GM23338 (cell line): Measurements from ENCODE around the gene MGAT4B. TPM values are rescaled to one million over a fixed set of nuclear protein-coding genes. Genes with fewer than 3 reads are reported as not detected.

ENCODE experiments used
- ATAC-seq: fragments of 200-7000 bp; cut with Tn5 transposase; 3 replicates; pipeline ENCODE4 v1.9.1; 2020
- DNase-seq: peaks from one replicate; pipeline ENCODE4 v3.0.0-alpha.2; 2015; ENCODE audit warnings: low spot score
- H2AFZ ChIP-seq: fragments of 200-600 bp; sonication (generic); 2 replicates; pipeline ENCODE4 v1.8.0; 2016; ENCODE audit warnings: antibody characterized with exemption, mild to moderate bottlenecking, moderate library complexity
- H3F3A ChIP-seq: fragments of 200-600 bp; sonication (generic); replicated peaks from 2 replicates; pipeline ENCODE4 v1.8.0; 2017; ENCODE audit warnings: antibody characterized with exemption, mixed run types, low read depth
- H3K27ac ChIP-seq: fragments of 200-600 bp; sonication (generic); 2 replicates; pipeline ENCODE4 v1.6.1; 2016; ENCODE audit warnings: low read depth
- H3K27me3 ChIP-seq: fragments of 200-600 bp; sonication (generic); 2 replicates; pipeline ENCODE4 v1.8.0; 2016; ENCODE audit warnings: mild to moderate bottlenecking, mixed run types, moderate library complexity; ENCODE audit not compliant: insufficient read depth
- H3K36me3 ChIP-seq: fragments of 200-600 bp; sonication (generic); 2 replicates; pipeline ENCODE4 v1.8.0; 2016; ENCODE audit warnings: mild to moderate bottlenecking; ENCODE audit not compliant: insufficient read depth
- H3K4me1 ChIP-seq: fragments of 200-600 bp; sonication (generic); 2 replicates; pipeline ENCODE4 v1.8.0; 2016; ENCODE audit warnings: mild to moderate bottlenecking, moderate library complexity; ENCODE audit not compliant: insufficient read depth
- H3K4me2 ChIP-seq: fragments of 200-600 bp; sonication (generic); 2 replicates; pipeline ENCODE4 v1.7.1; 2017; ENCODE audit warnings: mixed run types
- H3K4me3 ChIP-seq: fragments of 200-600 bp; sonication (generic); 2 replicates; pipeline ENCODE4 v1.6.1; 2016; ENCODE audit warnings: mixed run types
- H3K79me2 ChIP-seq: fragments of 200-600 bp; sonication (generic); replicated peaks from 2 replicates; pipeline ENCODE4 v1.8.0; 2017; ENCODE audit warnings: mild to moderate bottlenecking; ENCODE audit not compliant: insufficient read depth
- H3K9me2 ChIP-seq: fragments of 200-600 bp; sonication (generic); 2 replicates; pipeline ENCODE4 v1.8.0; 2017; ENCODE audit not compliant: insufficient read depth
- H4K20me1 ChIP-seq: fragments of 200-600 bp; sonication (generic); replicated peaks from 2 replicates; pipeline ENCODE4 v1.8.0; 2017; ENCODE audit warnings: mild to moderate bottlenecking; ENCODE audit not compliant: insufficient read depth
- H3K27ac Mint-ChIP-seq: 2 replicates; pipeline ENCODE4 v1.8.0; 2020; ENCODE audit warnings: inconsistent platforms, mild to moderate bottlenecking, moderate library complexity, mixed read lengths
- H3K27me3 Mint-ChIP-seq: 3 replicates; pipeline ENCODE4 v1.8.0; 2022; ENCODE audit warnings: low read depth, mild to moderate bottlenecking, moderate library complexity, mixed read lengths, inconsistent platforms; ENCODE audit not compliant: insufficient read depth, poor library complexity
- H3K36me3 Mint-ChIP-seq: 3 replicates; pipeline ENCODE4 v1.8.0; 2021; ENCODE audit warnings: low read depth, mild to moderate bottlenecking, inconsistent platforms, moderate library complexity, mixed read lengths
- H3K4me1 Mint-ChIP-seq: 3 replicates; pipeline ENCODE4 v1.8.0; 2020; ENCODE audit warnings: mild to moderate bottlenecking, inconsistent platforms, mixed read lengths
- H3K4me3 Mint-ChIP-seq: 3 replicates; pipeline ENCODE4 v1.8.0; 2021; ENCODE audit warnings: moderate library complexity, mild to moderate bottlenecking, inconsistent platforms, mixed read lengths
- H3K9me3 Mint-ChIP-seq: 3 replicates; pipeline ENCODE4 v1.8.0; 2020; ENCODE audit warnings: moderate library complexity, mild to moderate bottlenecking, inconsistent platforms, mixed read lengths
- CREB1 ChIP-seq: fragments of 250-450 bp; sonication (Bioruptor Pico); IDR thresholded peaks from 2 replicates; pipeline ENCODE4 v1.5.0; 2020; ENCODE audit warnings: low read depth, mild to moderate bottlenecking, moderate library complexity
- EZH2 ChIP-seq: fragments of 200-600 bp; sonication (generic); IDR thresholded peaks from one replicate; pipeline ENCODE4 v1.8.0; 2017; ENCODE audit warnings: antibody characterized with exemption, mild to moderate bottlenecking, low read depth; ENCODE audit not compliant: unreplicated experiment
- EZH2phosphoT487 ChIP-seq: fragments of 200-600 bp; sonication (generic); IDR thresholded peaks from one replicate; pipeline ENCODE4 v1.8.1; 2018; ENCODE audit warnings: antibody characterized with exemption; ENCODE audit not compliant: unreplicated experiment
- JUNB ChIP-seq: IDR thresholded peaks from one replicate; pipeline ENCODE4 v1.6.1; 2016; ENCODE audit warnings: antibody characterized with exemption; ENCODE audit not compliant: unreplicated experiment
- NANOG ChIP-seq: IDR thresholded peaks from 2 replicates; pipeline ENCODE4 v1.6.1; 2016; ENCODE audit warnings: antibody characterized with exemption, borderline replicate concordance
- POLR2AphosphoS5 ChIP-seq: IDR thresholded peaks from 2 replicates; pipeline ENCODE4 v1.6.1; 2016; ENCODE audit warnings: antibody characterized with exemption, low read depth
- STAT1 ChIP-seq: IDR thresholded peaks from one replicate; pipeline ENCODE4 v1.6.1; 2016; ENCODE audit warnings: antibody characterized with exemption; ENCODE audit not compliant: unreplicated experiment
- ZNF114 ChIP-seq: fragments of 250-450 bp; sonication (Bioruptor Pico); IDR thresholded peaks from 2 replicates; pipeline ENCODE4 v1.5.0; 2020; ENCODE audit warnings: mild to moderate bottlenecking, moderate library complexity
- ZNF331 ChIP-seq: fragments of 250-450 bp; sonication (Bioruptor Pico); IDR thresholded peaks from 2 replicates; pipeline ENCODE4 v1.5.0; 2020; ENCODE audit warnings: low read depth, mild to moderate bottlenecking, moderate library complexity
- polyA plus RNA-seq: library from polyadenylated mRNA; unstranded; fragments of >200 nt; fragmentation: Nextera tagmentation; extraction: Ambion mirVana; gene quantifications from 2 replicates; pipeline ENCODE4 v1.2.1, GENCODE V29; 2016
- total RNA-seq: library from RNA; depleted of rRNA; stranded (reverse); fragments of >200 nt; shearing (Covaris generic); gene quantifications from 2 replicates; pipeline ENCODE4 v1.2.3, GENCODE V29; 2014
- TF ChIP-seq, protein P1 (sequence below), 2 experiments: fragments of 200-600 bp in 1 of 2; sonication (generic) in 1 of 2; conservative IDR thresholded peaks; 2 replicates each; pipeline versions ENCODE4 v1.5.1 to v1.6.1; 2016 to 2017; ENCODE audit warnings: antibody characterized with exemption in 2 of 2, low read depth in 2 of 2, mild to moderate bottlenecking in 2 of 2, moderate library complexity in 1 of 2
- TF ChIP-seq, protein P2 (sequence below): fragments of 250-450 bp; sonication (Bioruptor Pico); IDR thresholded peaks from 2 replicates; pipeline ENCODE4 v1.5.0; 2020; ENCODE audit warnings: mild to moderate bottlenecking, moderate library complexity
- TF ChIP-seq, protein P3 (sequence below): IDR thresholded peaks from 2 replicates; pipeline ENCODE4 v1.6.1; 2016; ENCODE audit warnings: antibody characterized with exemption
- TF ChIP-seq, protein P4 (sequence below): IDR thresholded peaks from one replicate; pipeline ENCODE4 v1.6.1; 2018; ENCODE audit warnings: antibody characterized with exemption; ENCODE audit not compliant: unreplicated experiment

MGAT4B gene
- total and polyA plus RNA-seq, 2 experiments from 2014 or later, result 32.3 to 101 TPM

DNA sequence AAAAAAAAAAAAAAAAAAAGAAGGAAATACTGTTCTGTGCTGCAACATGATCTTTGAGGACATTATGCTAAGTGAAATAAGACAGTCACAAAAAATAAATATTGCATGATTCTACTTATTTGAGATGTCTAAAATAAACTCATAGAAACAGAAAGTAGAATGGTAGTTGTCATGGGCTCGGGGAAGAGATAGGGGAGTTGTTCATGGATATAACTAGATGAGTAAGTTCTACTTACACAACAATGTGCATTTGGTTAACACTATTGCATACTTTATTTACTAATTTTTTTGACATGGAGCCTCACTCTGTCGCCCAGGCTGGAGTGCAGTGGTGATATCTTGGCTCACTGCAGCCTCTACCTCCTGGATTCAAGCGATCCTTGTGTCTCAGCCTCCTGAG, 58.9 kb downstream of the MGAT4B start:
- Histone ChIP-seq H3K4me1 (no peaks in the 10 kb centered on the region), H3K27me3 (no peaks in the 10 kb centered on the region), H3K36me3 (peaks cover 3% of the 10 kb centered on the region; the same call in 1 of the 2 replicates), H3K79me2 (peaks cover 98% of the 10 kb centered on the region), H2AFZ (no peak overlapping the region), H3K27ac (no peak overlapping the region), H3K4me2 (no peak overlapping the region), H4K20me1 (peaks cover 47% of the 10 kb centered on the region), H3F3A (peaks cover 10% of the 10 kb centered on the region; the same call in 1 of the 2 replicates), H3K4me3 (no peak overlapping the region), H3K9me2 (no peaks in the 10 kb centered on the region)
- H3K36me3 Mint-ChIP-seq, result peaks cover 20% of the 10 kb centered on the region
- no peaks in the 10 kb centered on the region for H3K27me3 Mint-ChIP-seq
- no peak for DNase-seq
- no peak for ATAC-seq
- TF ChIP-seq, protein P1, sequence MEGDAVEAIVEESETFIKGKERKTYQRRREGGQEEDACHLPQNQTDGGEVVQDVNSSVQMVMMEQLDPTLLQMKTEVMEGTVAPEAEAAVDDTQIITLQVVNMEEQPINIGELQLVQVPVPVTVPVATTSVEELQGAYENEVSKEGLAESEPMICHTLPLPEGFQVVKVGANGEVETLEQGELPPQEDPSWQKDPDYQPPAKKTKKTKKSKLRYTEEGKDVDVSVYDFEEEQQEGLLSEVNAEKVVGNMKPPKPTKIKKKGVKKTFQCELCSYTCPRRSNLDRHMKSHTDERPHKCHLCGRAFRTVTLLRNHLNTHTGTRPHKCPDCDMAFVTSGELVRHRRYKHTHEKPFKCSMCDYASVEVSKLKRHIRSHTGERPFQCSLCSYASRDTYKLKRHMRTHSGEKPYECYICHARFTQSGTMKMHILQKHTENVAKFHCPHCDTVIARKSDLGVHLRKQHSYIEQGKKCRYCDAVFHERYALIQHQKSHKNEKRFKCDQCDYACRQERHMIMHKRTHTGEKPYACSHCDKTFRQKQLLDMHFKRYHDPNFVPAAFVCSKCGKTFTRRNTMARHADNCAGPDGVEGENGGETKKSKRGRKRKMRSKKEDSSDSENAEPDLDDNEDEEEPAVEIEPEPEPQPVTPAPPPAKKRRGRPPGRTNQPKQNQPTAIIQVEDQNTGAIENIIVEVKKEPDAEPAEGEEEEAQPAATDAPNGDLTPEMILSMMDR (conservative IDR thresholded peaks at IDR 0.05; ENCODE audit: low read depth in 2 of 2), result no peak
- TF ChIP-seq NANOG (no peak), EZH2 (no peak), ZNF331 (no peak), CREB1 (no peak), EZH2phosphoT487 (no peak), JUNB (no peak), ZNF114 (no peak), POLR2AphosphoS5 (no peak), STAT1 (no peak)
- TF ChIP-seq, protein P2, sequence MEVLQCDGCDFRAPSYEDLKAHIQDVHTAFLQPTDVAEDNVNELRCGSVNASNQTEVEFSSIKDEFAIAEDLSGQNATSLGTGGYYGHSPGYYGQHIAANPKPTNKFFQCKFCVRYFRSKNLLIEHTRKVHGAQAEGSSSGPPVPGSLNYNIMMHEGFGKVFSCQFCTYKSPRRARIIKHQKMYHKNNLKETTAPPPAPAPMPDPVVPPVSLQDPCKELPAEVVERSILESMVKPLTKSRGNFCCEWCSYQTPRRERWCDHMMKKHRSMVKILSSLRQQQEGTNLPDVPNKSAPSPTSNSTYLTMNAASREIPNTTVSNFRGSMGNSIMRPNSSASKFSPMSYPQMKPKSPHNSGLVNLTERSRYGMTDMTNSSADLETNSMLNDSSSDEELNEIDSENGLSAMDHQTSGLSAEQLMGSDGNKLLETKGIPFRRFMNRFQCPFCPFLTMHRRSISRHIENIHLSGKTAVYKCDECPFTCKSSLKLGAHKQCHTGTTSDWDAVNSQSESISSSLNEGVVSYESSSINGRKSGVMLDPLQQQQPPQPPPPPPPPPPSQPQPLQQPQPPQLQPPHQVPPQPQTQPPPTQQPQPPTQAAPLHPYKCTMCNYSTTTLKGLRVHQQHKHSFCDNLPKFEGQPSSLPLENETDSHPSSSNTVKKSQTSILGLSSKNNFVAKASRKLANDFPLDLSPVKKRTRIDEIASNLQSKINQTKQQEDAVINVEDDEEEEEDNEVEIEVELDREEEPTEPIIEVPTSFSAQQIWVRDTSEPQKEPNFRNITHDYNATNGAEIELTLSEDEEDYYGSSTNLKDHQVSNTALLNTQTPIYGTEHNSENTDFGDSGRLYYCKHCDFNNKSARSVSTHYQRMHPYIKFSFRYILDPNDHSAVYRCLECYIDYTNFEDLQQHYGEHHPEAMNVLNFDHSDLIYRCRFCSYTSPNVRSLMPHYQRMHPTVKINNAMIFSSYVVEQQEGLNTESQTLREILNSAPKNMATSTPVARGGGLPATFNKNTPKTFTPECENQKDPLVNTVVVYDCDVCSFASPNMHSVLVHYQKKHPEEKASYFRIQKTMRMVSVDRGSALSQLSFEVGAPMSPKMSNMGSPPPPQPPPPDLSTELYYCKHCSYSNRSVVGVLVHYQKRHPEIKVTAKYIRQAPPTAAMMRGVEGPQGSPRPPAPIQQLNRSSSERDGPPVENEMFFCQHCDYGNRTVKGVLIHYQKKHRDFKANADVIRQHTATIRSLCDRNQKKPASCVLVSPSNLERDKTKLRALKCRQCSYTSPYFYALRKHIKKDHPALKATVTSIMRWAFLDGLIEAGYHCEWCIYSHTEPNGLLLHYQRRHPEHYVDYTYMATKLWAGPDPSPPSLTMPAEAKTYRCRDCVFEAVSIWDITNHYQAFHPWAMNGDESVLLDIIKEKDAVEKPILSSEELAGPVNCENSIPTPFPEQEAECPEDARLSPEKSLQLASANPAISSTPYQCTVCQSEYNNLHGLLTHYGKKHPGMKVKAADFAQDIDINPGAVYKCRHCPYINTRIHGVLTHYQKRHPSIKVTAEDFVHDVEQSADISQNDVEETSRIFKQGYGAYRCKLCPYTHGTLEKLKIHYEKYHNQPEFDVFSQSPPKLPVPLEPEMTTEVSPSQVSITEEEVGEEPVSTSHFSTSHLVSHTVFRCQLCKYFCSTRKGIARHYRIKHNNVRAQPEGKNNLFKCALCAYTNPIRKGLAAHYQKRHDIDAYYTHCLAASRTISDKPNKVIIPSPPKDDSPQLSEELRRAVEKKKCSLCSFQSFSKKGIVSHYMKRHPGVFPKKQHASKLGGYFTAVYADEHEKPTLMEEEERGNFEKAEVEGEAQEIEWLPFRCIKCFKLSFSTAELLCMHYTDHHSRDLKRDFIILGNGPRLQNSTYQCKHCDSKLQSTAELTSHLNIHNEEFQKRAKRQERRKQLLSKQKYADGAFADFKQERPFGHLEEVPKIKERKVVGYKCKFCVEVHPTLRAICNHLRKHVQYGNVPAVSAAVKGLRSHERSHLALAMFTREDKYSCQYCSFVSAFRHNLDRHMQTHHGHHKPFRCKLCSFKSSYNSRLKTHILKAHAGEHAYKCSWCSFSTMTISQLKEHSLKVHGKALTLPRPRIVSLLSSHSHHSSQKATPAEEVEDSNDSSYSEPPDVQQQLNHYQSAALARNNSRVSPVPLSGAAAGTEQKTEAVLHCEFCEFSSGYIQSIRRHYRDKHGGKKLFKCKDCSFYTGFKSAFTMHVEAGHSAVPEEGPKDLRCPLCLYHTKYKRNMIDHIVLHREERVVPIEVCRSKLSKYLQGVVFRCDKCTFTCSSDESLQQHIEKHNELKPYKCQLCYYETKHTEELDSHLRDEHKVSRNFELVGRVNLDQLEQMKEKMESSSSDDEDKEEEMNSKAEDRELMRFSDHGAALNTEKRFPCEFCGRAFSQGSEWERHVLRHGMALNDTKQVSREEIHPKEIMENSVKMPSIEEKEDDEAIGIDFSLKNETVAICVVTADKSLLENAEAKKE (CRISPR knock-in tag), result no peak
- TF ChIP-seq, protein P3, sequence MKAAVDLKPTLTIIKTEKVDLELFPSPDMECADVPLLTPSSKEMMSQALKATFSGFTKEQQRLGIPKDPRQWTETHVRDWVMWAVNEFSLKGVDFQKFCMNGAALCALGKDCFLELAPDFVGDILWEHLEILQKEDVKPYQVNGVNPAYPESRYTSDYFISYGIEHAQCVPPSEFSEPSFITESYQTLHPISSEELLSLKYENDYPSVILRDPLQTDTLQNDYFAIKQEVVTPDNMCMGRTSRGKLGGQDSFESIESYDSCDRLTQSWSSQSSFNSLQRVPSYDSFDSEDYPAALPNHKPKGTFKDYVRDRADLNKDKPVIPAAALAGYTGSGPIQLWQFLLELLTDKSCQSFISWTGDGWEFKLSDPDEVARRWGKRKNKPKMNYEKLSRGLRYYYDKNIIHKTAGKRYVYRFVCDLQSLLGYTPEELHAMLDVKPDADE, result no peak
- TF ChIP-seq, protein P4, sequence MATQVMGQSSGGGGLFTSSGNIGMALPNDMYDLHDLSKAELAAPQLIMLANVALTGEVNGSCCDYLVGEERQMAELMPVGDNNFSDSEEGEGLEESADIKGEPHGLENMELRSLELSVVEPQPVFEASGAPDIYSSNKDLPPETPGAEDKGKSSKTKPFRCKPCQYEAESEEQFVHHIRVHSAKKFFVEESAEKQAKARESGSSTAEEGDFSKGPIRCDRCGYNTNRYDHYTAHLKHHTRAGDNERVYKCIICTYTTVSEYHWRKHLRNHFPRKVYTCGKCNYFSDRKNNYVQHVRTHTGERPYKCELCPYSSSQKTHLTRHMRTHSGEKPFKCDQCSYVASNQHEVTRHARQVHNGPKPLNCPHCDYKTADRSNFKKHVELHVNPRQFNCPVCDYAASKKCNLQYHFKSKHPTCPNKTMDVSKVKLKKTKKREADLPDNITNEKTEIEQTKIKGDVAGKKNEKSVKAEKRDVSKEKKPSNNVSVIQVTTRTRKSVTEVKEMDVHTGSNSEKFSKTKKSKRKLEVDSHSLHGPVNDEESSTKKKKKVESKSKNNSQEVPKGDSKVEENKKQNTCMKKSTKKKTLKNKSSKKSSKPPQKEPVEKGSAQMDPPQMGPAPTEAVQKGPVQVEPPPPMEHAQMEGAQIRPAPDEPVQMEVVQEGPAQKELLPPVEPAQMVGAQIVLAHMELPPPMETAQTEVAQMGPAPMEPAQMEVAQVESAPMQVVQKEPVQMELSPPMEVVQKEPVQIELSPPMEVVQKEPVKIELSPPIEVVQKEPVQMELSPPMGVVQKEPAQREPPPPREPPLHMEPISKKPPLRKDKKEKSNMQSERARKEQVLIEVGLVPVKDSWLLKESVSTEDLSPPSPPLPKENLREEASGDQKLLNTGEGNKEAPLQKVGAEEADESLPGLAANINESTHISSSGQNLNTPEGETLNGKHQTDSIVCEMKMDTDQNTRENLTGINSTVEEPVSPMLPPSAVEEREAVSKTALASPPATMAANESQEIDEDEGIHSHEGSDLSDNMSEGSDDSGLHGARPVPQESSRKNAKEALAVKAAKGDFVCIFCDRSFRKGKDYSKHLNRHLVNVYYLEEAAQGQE, result no peak
- no peaks in the 10 kb centered on the region; the same call in 1 of the 3 replicates for H3K9me3 Mint-ChIP-seq
- no peak overlapping the region for H3K27ac Mint-ChIP-seq
- no peaks in the 10 kb centered on the region for H3K4me1 Mint-ChIP-seq
- H3K4me3 Mint-ChIP-seq, result no peak overlapping the region
